ENCODE measurements around the gene ZNF532.

Gene ZNF532

GRCh38 chr18:59001166-59001565, 136.5 kb downstream of the ZNF532 start:
- TF ChIP-seq CTCF (IDR thresholded peaks at IDR 0.05; ENCODE audit: control insufficient read depth, extremely low read depth, insufficient read depth) = no peak
- H3K4me3 ChIP-seq (ENCODE audit: low read depth, low read length) = no peak overlapping the region
- DNase-seq (ENCODE audit: low read depth) = no peak

- no peak overlapping the region for H3K4me3 ChIP-seq (ENCODE audit: low read depth, low read length)
- DNase-seq (ENCODE audit: low read depth) = no peak
- TF ChIP-seq CTCF (IDR thresholded peaks at IDR 0.05; ENCODE audit: control insufficient read depth, extremely low read depth, insufficient read depth) = no peak
Observed at GRCh38 chr18:59001721-59002120, 137.0 kb downstream of the ZNF532 start.

- no peak overlapping the region for H3K4me3 ChIP-seq (ENCODE audit: low read depth, low read length)
- no peak for TF ChIP-seq CTCF (IDR thresholded peaks at IDR 0.05; ENCODE audit: control insufficient read depth, extremely low read depth, insufficient read depth)
- DNase-seq (ENCODE audit: low read depth) = no peak
Observed at GRCh38 chr18:59002974-59003594, 138.4 kb downstream of the ZNF532 start.

- no peak for DNase-seq (ENCODE audit: low read depth)
- no peak overlapping the region for H3K4me3 ChIP-seq (ENCODE audit: low read depth, low read length)
- no peak for TF ChIP-seq CTCF (IDR thresholded peaks at IDR 0.05; ENCODE audit: control insufficient read depth, extremely low read depth, insufficient read depth)
Observed at GRCh38 chr18:59005262-59005661, 140.6 kb downstream of the ZNF532 start.

- no peak overlapping the region for H3K4me3 ChIP-seq (ENCODE audit: low read depth, low read length)
- no peak for TF ChIP-seq CTCF (IDR thresholded peaks at IDR 0.05; ENCODE audit: control insufficient read depth, extremely low read depth, insufficient read depth)
- DNase-seq (ENCODE audit: low read depth) = no peak
Observed at GRCh38 chr18:59006461-59007067, 141.9 kb downstream of the ZNF532 start.

- DNase-seq (ENCODE audit: low read depth) = peak; percentile 68
- no peak for TF ChIP-seq CTCF (IDR thresholded peaks at IDR 0.05; ENCODE audit: control insufficient read depth, extremely low read depth, insufficient read depth)
- H3K4me3 ChIP-seq (ENCODE audit: low read depth, low read length) = no peak overlapping the region
Observed at GRCh38 chr18:59008302-59008974, 143.8 kb downstream of the ZNF532 start.
